AG09309 (cell line): Measurements from ENCODE around the gene OLFM2.

ENCODE experiments used
- DNase-seq: peaks from one replicate; pipeline ENCODE4 v3.0.0-alpha.2; 2010; ENCODE audit warnings: low read depth
- H3K4me3 ChIP-seq: 2 replicates; pipeline ENCODE4 v1.5.1; 2011; ENCODE audit warnings: mild to moderate bottlenecking, low read depth, low read length, moderate library complexity; ENCODE audit not compliant: control insufficient read depth
- TF ChIP-seq, protein P1 (sequence below): IDR thresholded peaks from 2 replicates; pipeline ENCODE4 v1.5.1; 2011; ENCODE audit warnings: mild to moderate bottlenecking, low read depth, low read length, inconsistent platforms; ENCODE audit not compliant: insufficient read depth, control insufficient read depth; ENCODE audit errors: missing control alignments

The OLFM2 gene

GRCh38 chr19:9968820-9969687 lies 32.7 kb upstream of the OLFM2 start:
- no peak for DNase-seq
- H3K4me3 ChIP-seq = no peak overlapping the region
- TF ChIP-seq, protein P1, sequence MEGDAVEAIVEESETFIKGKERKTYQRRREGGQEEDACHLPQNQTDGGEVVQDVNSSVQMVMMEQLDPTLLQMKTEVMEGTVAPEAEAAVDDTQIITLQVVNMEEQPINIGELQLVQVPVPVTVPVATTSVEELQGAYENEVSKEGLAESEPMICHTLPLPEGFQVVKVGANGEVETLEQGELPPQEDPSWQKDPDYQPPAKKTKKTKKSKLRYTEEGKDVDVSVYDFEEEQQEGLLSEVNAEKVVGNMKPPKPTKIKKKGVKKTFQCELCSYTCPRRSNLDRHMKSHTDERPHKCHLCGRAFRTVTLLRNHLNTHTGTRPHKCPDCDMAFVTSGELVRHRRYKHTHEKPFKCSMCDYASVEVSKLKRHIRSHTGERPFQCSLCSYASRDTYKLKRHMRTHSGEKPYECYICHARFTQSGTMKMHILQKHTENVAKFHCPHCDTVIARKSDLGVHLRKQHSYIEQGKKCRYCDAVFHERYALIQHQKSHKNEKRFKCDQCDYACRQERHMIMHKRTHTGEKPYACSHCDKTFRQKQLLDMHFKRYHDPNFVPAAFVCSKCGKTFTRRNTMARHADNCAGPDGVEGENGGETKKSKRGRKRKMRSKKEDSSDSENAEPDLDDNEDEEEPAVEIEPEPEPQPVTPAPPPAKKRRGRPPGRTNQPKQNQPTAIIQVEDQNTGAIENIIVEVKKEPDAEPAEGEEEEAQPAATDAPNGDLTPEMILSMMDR = no peak

GRCh38 chr19:9967326-9967725 lies 31.0 kb upstream of the OLFM2 start:
- TF ChIP-seq, protein P1 = no peak

DNA sequence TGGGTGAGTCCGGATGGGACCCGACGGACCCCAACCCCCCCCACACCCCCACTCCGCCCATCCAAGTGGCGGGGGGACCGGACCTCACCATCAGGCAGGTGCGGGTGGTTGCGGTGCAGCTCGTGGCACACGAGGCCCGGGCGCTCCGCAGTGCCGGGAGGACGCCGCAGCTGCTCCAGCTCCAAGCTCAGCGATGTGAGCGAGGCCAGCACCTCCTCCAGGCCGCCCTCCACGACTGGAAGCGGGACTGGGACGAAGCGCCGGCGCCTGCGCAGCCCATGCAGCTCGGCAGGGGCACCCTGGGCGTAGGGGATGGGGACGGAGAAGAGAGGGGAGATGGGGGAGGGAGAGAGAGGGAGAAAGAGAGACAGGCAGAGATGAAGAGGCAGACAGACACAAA lies 30.1 kb upstream of the OLFM2 start:
- DNase-seq = no peak
- no peak overlapping the region for H3K4me3 ChIP-seq
- TF ChIP-seq, protein P1 = no peak

More at GRCh38 chr19:9967326-9967725, 31.0 kb upstream of the OLFM2 start:
- H3K4me3 ChIP-seq = no peak overlapping the region
- no peak for DNase-seq

DNA sequence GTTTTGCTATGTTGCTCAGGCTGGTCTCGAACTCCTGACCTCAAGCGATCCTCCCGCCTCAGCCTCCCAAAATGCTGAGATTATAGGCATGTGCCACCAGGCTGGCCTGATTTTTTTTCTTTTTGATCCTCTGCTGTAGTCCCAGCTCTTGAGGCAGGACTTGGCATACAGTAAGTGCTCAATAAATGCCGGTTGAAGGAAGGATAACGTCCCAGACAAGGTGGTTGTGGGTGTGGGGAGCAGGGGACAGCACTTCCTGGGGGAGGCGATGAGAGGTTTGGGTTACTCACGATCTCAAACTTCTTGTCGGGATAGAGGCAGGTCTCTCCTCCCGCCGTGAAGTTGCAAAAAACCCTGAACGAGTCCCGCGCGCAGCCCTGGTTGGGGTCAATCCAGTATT lies 29.7 kb upstream of the OLFM2 start:
- no peak overlapping the region for H3K4me3 ChIP-seq
- no peak for DNase-seq
- TF ChIP-seq, protein P1 = no peak

DNA sequence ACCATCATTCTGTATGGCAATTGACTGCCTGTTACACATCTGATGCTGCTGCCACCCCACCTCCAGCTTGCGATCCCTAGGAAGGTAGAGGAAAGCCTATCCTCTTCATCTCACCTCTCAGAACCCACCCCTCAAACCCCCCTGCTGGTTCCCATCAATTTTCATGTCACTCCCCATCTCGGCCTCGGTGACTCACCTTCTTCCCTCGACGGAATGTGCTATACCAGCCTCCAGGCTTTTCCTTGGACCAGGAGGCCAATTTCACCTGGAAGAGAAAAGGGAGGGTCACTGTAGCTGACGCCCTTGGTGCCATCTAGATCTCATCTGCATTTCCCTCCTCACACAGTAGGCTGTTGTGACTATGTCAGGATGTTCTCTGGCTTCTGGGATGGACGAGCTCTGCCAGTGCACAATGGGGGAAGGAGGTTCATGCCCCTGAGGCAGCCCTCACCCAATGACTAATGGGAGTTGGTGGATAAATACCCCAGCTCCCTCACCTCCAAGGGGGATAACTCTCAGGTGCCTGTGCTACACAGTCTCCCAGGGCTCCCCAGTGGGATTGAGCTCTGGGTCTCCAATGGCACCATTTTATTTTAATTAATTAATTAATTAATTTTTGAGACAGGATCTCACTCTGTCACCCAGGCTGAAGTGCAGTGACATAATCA lies 26.4 kb upstream of the OLFM2 start:
- TF ChIP-seq, protein P1 = no peak
- no peak overlapping the region for H3K4me3 ChIP-seq
- no peak for DNase-seq

DNA sequence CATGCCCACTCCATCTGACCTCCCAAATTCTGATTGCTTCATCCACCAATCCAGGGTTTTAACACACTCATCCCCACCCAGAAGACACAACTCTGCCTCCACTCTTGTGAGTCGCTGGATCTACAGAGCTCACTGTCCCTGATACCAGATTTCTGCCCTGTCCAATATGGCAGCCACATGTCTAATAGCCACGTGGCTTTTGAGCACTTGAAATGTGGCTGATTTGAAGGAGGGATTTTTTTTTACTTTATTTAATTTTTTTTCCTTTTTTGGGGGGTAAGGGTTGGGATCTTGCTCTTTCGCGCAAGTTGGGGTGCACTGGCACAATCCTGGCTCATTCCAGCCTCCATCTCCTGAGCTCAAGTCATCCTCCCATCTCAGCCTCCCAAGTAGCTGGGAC lies 24.8 kb upstream of the OLFM2 start:
- no peak overlapping the region for H3K4me3 ChIP-seq
- TF ChIP-seq, protein P1 = no peak
- no peak for DNase-seq
